Prostate gland (tissue), 2 donors: Measurements from ENCODE around the gene SPRR2G. TPM values are rescaled to one million over a fixed set of nuclear protein-coding genes. Genes with fewer than 3 reads are reported as not detected.
"Not testable (repeated sequence)": the region's sequence is repeated elsewhere in the genome, so short reads cannot be mapped to it uniquely, and the experiment has no call there.

Experiments used
- DNase-seq: peaks from one replicate; pipeline ENCODE4 v3.0.0-alpha.2; 2019; ENCODE audit warnings: low spot score
- H3K27ac ChIP-seq, 2 donors: fragments of 200-600 bp; sonication (generic); 2 replicates each; pipeline ENCODE4 v1.5.1; 2017 to 2019
- H3K27me3 ChIP-seq: fragments of 200-600 bp; sonication (generic); replicated peaks from 2 replicates; pipeline ENCODE4 v1.5.1; 2019; ENCODE audit not compliant: insufficient read depth
- H3K36me3 ChIP-seq, 2 donors: fragments of 200-600 bp; sonication (generic); 1 replicate in 1 of 2; 2 replicates in 1 of 2; pipeline versions ENCODE4 v1.5.1 to v1.8.1; 2017 to 2019
- H3K4me1 ChIP-seq: fragments of 200-600 bp; sonication (generic); replicated peaks from 2 replicates; pipeline ENCODE4 v1.5.1; 2019
- H3K4me3 ChIP-seq, 2 donors: fragments of 200-600 bp; sonication (generic); 2 replicates each; pipeline ENCODE4 v1.5.1; 2017 to 2019
- H3K9me3 ChIP-seq: fragments of 200-600 bp; sonication (generic); 2 replicates; pipeline ENCODE4 v1.5.1; 2017
- POLR2A ChIP-seq: fragments of 450-650 bp; IDR thresholded peaks from one replicate; pipeline ENCODE4 v1.6.1; 2016; ENCODE audit warnings: antibody characterized with exemption, mild to moderate bottlenecking
- POLR2AphosphoS5 ChIP-seq: sonication (generic); formaldehyde crosslinking; IDR thresholded peaks from one replicate; pipeline ENCODE4 v1.6.1; 2017; ENCODE audit warnings: antibody characterized with exemption
- WGBS: methylation state at CpG from one replicate; pipeline ENCODE4 v1.1.5; 2018; 5-methylcytosine and 5-hydroxymethylcytosine counted together
- intact Hi-C: fragments of 100-400 bp; cut with DNase I; formaldehyde crosslinking; loops from one replicate; pipeline ENCODE4 v1.14.2; 2022
- total RNA-seq, 2 donors: library from RNA; depleted of rRNA; stranded (reverse); fragments of >200 nt; gene quantifications; one replicate each; pipeline ENCODE4 v1.1.0, GENCODE V29; 2016
- TF ChIP-seq, protein P1 (sequence below), 4 experiments: fragments of 200-600 bp in 2 of 4; fragments of 450-650 bp in 2 of 4; sonication (generic) in 2 of 4; IDR thresholded peaks; 1 replicate in 3 of 4; 2 replicates in 1 of 4; pipeline ENCODE4 v1.5.1; 2016 to 2019; ENCODE audit warnings: antibody characterized with exemption in 4 of 4, mild to moderate bottlenecking in 2 of 4, moderate library complexity in 2 of 4

The SPRR2G gene
- total RNA-seq, 2 donors from 2014 or later, result not detected

DNA sequence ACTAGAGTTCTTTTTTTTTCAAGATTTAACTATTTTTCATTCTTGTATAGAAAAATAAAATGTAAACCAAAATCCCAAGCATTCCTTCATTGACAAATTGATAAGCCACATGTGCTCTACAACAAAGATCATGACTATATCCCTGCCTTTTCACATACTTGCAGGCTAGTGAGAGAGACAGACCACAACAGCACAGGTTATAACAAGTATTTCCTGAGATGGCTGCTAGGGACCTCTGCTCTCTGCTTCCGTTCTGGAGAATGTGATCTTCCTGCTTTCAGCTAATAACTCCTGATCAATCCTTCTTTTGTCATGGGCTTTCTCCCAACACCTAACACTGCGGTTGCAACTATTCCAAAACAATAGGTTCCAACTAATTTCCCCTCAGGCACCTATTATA is 23.4 kb downstream of the SPRR2G start:
- WGBS, result 34% methylated on average over 2 of the region's 2 CpGs
- TF ChIP-seq POLR2A (no peak), POLR2AphosphoS5 (no peak)
- TF ChIP-seq, protein P1, sequence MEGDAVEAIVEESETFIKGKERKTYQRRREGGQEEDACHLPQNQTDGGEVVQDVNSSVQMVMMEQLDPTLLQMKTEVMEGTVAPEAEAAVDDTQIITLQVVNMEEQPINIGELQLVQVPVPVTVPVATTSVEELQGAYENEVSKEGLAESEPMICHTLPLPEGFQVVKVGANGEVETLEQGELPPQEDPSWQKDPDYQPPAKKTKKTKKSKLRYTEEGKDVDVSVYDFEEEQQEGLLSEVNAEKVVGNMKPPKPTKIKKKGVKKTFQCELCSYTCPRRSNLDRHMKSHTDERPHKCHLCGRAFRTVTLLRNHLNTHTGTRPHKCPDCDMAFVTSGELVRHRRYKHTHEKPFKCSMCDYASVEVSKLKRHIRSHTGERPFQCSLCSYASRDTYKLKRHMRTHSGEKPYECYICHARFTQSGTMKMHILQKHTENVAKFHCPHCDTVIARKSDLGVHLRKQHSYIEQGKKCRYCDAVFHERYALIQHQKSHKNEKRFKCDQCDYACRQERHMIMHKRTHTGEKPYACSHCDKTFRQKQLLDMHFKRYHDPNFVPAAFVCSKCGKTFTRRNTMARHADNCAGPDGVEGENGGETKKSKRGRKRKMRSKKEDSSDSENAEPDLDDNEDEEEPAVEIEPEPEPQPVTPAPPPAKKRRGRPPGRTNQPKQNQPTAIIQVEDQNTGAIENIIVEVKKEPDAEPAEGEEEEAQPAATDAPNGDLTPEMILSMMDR (IDR thresholded peaks at IDR 0.05), result no peak
- intact Hi-C loops, result no loop called here

DNA sequence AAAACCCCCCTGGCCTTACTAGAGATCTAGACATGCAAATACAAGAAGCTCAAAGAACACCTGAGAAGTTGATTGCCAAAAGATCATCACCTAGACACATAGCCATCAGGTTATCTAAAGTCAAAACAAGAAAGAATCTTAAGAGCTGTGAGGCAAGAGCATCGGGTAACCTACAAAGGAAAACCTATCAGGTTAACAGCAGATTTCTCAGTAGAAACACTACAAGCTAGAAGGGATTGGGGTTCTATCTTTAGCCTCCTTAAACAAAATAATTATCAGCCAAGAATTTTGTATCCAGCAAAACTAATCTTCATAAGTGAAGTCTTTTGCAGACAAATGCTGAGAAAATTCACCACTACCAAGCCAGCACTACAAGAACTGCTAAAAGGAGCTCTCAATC is 25.2 kb downstream of the SPRR2G start:
- intact Hi-C loops, result no loop called here
- Histone ChIP-seq H3K4me1 (no peaks in the 10 kb centered on the region), H3K9me3 (no peaks in the 10 kb centered on the region), H3K36me3 (no peaks in the 10 kb centered on the region), H3K27ac (no peak overlapping the region), H3K4me3 (no peak overlapping the region), H3K27me3 (no peaks in the 10 kb centered on the region)
- TF ChIP-seq, protein P1 (IDR thresholded peaks at IDR 0.05), result no peak
- TF ChIP-seq POLR2AphosphoS5 (no peak), POLR2A (no peak)
- whole genome bisulfite sequencing, result 88% methylated on average over 1 of the region's 1 CpG
- no peak for DNase-seq

More for the DNA sequence above, 23.4 kb downstream of the SPRR2G start:
- H3K4me1 ChIP-seq, result no peaks in the 10 kb centered on the region
- no peak overlapping the region for H3K4me3 ChIP-seq
- no peaks in the 10 kb centered on the region for H3K9me3 ChIP-seq
- DNase-seq, result no peak
- no peak overlapping the region for H3K27ac ChIP-seq
- no peaks in the 10 kb centered on the region for H3K36me3 ChIP-seq
- no peaks in the 10 kb centered on the region for H3K27me3 ChIP-seq

DNA sequence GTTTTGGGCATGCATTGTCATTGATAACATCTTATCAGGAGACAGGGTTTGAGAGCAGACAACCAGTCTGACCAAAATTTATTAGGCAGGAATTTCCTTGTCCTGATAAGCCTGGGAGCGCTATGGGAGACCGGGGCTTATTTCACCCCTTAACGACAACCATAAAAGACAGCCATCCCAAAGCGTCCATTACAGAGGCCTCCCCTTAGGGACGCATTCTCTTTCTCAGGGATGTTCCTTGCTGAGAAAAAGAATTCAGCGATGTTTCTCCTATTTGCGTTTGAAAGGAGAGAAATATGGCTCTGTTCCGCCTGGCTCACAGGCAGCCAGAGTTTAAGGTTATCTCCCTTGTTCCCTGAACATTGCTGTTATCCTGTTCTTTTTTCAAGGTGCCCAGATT is 26.9 kb downstream of the SPRR2G start:
- H3K9me3 ChIP-seq, DNase-seq, H3K4me3 ChIP-seq, H3K4me1 ChIP-seq, H3K36me3 ChIP-seq, intact Hi-C loops, H3K27me3 ChIP-seq, H3K27ac ChIP-seq: not testable (repeated sequence)
- WGBS, result 70% methylated on average over 8 of the region's 8 CpGs

DNA sequence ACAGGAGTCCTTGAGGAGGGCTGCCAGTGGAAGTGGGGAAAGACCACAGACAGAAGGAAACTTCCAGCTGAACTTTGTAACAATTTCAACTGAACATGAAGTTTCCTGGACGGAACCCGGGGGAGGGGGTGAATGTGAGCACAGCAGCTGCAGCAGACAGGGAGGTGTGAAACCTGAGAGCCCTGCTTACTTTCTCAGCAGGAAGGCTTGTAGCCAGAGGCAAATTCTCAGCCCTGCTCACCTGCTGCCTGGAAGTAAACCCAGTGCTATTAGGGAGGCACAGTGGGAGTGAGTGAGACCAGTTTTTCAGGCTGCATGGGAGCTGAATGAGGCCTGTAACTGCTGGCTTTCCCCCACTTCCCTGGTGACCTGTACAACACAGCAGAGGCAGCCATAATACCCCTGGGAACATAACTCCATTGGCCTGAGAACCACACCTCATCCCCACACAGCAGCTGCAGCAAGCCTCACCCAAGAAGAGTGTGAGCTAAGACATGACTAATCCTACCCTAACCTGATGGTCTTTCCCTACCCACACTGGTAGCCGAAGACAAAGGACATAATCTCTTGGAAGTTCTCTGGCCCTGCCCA is 27.8 kb downstream of the SPRR2G start:
- H3K4me3 ChIP-seq, result no peak overlapping the region
- no peaks in the 10 kb centered on the region for H3K27me3 ChIP-seq
- intact Hi-C loops, result no loop called here
- WGBS, result 28% methylated on average over 3 of the region's 3 CpGs
- H3K36me3 ChIP-seq, result no peaks in the 10 kb centered on the region
- H3K27ac ChIP-seq, result no peak overlapping the region
- TF ChIP-seq POLR2AphosphoS5 (no peak), POLR2A (no peak)
- TF ChIP-seq, protein P1 (IDR thresholded peaks at IDR 0.05), result no peak
- no peaks in the 10 kb centered on the region for H3K4me1 ChIP-seq
- H3K9me3 ChIP-seq, result no peaks in the 10 kb centered on the region
- no peak for DNase-seq

DNA sequence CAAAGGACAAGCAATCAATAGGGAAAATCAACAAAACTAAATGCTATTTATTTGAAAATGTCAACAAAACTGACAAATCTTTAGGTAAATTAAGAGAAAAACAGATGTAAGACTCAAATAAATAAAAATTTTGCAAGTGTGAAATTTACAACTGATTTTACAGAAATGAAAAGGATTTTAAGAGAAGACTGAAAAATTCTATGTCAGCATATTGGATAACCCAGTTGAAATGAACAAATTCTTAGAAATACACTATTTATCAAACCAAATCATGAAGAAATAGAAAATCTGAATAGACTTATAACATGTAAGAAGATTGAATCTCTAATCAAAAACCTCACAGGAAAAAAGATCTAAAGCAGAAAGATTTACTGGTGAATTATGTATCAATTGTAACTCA is 29.7 kb downstream of the SPRR2G start:
- no peaks in the 10 kb centered on the region for H3K9me3 ChIP-seq

More for the DNA sequence above, 29.7 kb downstream of the SPRR2G start:
- Histone ChIP-seq H3K36me3 (no peaks in the 10 kb centered on the region), H3K4me1 (no peaks in the 10 kb centered on the region), H3K27ac (no peak overlapping the region), H3K4me3 (no peak overlapping the region), H3K27me3 (no peaks in the 10 kb centered on the region)
- intact Hi-C loops, result no loop called here
- no peak for DNase-seq
- TF ChIP-seq POLR2AphosphoS5, result no peak
- TF ChIP-seq, protein P1 (IDR thresholded peaks at IDR 0.05), result no peak
- no peak for TF ChIP-seq POLR2A
